NK-92 (cell line): ENCODE results near the gene PDSS2.
"Not testable (repeated sequence)": the region's sequence is repeated elsewhere in the genome, so short reads cannot be mapped to it uniquely, and the experiment has no call there.

Experiments used
- DNase-seq: peaks from one replicate; lab custom pipeline; 2025; ENCODE audit not compliant: unreplicated experiment; lab: John Stamatoyannopoulos, UW

PDSS2 gene

DNA sequence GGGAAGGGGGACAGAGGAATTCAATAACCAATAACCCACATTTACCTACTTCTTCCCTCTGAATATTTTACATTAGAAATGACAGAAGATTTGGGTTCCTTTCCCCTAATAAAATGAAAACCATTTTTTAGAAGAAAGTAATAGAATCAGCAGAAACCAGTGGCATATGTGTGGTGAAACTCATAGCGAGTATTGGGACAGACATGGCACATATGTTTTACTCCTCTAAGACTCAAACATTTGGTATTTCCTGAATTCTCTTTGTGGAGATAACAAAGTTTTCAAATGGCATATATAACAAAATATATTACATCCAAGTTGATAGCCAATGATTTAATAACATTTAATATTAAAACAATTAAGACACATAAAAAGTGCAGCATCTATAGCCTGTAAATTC, 331.2 kb downstream of the PDSS2 start:
- no peak for DNase-seq

DNA sequence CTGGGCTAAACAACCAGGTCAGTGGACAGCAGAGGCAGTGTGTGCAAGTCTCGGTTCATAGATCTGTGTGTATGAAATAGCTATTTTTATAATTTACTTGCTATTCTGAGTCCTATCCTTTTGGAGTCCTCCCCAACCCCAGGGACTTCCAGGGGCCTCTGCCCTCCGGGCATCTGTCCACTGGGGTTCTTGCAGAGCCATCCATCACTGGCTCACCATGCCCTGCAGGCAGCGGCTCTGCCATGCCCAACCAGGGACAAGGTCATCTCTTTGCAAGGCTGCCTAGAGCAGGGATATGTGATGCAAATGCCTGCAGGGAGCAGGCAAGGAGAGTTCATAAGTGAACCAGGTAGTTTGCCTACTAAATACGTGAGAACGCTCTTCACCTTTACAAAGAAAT, 333.6 kb downstream of the PDSS2 start:
- DNase-seq: no peak

DNA sequence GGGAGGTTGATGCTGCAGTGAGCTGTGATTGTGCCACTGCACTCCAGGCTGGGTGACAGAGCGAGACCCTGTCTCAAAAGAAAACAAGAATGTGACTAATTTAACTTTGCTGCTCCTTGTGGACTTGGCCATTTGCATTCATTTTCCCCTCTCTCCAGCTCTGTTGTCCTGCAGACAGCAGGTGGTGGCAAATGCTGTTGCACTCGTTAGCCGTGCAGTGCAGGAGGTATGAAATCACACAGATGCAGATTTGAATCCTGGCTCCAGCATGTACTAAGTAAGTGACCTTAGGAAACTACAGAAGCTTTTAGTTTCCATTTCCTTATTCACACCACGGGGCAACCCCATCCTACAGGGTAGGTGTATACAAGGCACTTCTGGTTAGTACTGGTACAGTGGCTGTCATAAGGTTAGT, 334.4 kb downstream of the PDSS2 start:
- no peak for DNase-seq

DNA sequence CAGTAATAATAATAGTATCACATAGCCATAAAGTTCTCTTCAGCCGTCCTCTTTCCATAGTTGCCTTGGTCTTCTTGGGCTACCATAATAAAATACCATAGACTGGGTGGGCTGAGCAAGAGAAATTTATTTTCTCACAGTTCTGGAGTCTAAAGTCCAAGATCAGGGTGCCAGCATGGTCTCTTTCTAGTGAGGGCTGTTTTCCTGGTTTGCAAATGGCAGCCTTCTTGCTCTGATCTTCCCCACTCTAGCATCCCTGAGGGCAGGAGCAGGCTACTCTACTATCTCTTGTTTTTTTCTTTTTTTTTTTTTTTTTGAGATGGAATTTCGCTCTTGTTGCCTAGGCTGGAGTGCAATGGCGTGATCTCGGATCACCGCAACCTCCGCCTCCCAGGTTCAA, 335.9 kb downstream of the PDSS2 start:
- DNase-seq: no peak

DNA sequence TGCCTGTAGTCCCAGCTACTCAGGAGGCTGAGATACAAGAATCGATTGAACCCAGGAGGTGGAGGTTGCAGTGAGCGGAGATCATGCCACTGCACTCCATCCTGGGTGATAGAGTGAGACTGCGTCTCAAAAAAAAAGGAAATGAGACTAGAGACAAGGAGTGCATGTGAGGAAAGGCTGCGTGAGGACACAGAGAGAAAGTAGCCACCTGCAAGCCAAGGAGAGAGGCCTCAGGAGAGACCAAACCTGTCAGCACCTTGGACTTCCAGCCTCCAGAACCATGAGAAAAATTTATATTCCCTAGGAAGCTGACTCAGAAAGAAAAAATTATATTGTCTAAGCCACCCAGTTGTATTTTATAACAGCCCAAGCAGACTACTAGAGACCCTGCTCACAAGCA, 336.6 kb downstream of the PDSS2 start:
- DNase-seq: no peak

DNA sequence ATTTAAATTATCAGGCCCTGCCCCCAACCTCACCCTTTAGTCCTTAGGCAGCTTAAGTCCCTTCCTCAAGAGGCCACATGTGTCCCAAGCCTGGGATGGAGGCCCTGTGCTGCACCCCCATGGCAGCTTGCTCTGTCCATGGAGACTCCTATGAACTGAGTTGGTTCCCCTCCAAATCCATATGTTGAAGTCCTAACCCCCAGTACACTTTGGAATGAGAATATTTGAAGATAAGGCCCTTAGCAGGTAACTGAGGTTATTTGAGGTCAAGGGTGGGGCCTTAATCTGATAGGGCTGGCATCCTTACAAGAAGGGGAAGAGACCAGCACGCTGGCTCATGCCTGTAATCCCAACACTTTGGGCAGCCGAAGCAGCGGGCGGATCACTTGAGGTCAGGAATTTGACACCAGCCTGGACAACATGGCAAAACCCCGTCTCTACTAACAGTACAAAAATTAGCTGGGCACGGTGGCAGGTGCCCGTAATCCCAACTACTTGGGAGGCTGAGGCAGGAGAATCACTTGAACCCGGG, 337.3 kb downstream of the PDSS2 start:
- DNase-seq: no peak

DNA sequence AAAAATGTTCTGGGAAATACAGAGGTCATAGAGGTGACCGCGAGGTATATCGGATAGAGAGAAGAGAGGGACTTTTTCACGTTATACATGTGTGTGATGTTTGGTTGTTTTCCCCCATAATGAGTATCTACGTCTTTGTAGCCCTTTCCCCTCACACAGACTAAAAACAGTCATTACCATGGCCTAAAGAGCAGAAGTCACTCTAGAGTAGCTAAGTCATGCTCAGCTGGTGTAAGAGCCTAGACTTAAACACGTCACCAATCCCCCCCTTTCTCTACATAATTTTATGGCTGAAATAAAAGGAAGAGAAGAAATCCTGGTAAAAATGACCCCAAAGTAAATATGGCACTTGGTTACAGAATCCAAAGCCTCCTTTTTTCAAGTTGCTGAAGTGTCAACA, 338.1 kb downstream of the PDSS2 start:
- no peak for DNase-seq

DNA sequence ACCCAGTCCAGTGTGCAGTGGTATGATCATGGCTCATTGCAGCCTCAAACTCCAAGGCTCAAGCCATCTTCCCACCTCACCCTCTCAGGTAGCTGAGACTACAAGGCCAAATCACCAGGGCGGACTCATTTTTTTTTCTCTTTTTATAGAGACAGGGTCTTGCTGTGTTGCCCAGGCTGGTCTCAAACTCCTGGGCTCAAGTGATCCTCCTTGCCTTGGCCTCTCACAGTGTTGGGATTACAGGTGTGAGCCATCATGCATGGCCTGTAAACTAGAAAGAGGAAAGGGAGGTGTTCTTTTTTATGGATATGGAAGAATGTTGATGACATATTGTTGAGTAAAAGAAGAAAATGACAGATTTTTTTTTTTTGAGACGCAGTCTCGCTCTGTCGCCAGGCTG, 339.0 kb downstream of the PDSS2 start:
- DNase-seq: no peak

DNA sequence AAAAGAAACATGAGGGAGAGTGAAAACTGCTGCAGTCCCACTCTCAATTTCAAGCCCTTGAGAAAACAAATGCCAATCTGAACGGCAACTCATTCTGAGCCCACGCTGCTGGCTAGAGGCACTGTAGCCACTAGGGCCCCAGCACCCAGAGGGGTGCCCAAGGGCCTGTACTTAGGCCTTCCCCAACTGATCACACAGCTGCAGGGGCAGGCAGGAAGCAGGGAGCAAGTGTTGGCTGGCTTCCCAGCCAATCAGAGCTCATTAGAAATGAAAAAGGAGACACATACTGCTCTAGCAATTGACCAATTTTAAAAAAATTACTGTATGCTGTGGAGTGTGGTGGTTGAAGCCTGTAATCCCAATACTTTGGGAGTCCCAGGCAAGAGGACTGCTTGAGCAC, 340.4 kb downstream of the PDSS2 start:
- no peak for DNase-seq

DNA sequence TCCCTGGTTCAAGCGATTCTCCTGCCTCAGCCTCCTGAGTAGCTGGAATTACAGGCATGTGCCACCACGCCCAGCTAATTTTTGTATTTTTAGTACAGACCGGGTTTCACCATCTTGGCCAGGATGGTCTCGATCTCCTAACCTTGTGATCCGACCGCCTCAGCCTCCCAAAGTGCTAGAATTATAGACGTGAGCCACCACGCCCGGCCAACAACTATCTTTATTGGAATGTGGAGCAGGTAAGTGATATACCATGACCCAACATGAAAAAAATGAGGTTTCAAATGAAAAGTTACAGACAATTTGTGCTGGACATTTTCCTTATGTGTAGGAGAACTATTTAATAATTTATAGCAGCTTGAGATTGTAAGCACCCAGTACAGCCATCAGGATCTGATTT, 340.8 kb downstream of the PDSS2 start:
- DNase-seq: not testable (repeated sequence)

DNA sequence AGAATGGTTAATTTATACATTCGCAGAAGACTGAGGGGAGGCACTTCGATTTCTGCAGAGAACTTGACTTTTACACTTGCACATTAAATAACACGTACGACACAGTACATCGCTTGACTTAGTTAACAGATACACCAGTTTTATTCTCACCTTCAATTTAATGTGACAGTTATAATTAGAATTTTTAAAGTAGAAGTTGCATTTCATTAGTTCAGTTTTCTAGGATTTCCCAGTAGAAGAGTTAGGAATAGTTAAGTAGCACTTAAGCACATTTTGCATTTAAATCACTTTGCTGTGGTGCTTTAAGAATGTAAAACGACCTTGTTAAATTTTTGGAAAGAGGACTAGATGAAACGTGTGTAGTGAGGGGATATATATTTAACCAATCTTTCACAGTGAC, 342.4 kb downstream of the PDSS2 start:
- no peak for DNase-seq

DNA sequence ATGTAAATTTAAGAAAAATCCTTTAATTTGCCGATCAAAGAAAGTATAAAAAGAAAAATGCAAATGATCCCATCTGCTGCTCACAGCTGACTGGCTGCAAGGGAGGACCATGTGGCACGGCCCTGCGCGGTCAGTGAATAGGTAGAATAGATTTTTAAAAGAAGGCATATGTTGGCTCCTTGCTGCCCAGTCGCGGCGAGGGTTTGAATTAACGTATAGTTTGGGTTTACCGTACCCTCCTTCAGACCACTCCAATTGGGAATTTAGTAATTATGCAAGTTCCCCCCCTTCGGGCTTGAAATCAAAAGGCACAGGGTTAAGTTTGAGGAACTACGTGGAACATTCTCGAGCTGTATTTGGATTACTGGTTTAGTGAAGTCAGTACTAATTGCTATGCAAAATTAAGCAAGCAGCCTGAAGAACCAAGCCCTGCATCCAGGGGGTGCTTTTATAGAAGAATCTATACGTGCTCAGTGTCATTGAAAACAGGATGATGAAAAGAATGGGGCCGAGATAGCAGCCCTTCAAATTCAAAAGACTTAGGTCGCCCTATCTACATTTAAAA, 343.0 kb downstream of the PDSS2 start:
- DNase-seq: no peak

DNA sequence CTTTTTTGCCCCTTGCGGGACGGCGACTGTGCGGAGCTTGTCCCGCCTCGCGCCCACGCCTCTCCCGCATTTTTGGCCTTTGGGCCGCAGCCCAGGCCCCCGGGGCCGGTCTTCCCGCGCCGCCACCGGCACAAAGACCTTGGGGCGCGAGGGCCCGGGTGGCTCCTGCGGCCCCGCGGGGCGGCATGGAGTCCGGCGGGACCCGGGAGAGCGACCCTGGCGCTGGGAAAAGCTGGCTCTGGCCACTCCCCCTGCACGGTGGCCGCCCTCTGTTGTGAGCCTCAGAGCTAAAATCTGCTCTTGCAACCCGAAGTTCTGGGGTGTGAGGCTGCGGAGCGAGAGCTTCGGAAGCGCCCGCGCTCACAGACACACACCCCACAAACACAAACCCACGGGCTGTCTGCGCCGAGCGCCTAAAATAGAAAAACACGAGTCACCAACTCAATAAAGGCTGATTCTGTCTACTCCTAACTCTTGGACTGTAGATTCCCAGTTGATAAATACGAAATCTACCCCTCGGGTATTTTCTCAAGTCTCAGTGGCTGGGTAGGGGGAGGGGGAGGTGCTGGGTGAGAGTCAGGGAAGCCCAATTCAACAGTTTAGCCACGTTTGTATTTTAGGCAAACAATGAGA, 343.6 kb downstream of the PDSS2 start:
- no peak for DNase-seq

DNA sequence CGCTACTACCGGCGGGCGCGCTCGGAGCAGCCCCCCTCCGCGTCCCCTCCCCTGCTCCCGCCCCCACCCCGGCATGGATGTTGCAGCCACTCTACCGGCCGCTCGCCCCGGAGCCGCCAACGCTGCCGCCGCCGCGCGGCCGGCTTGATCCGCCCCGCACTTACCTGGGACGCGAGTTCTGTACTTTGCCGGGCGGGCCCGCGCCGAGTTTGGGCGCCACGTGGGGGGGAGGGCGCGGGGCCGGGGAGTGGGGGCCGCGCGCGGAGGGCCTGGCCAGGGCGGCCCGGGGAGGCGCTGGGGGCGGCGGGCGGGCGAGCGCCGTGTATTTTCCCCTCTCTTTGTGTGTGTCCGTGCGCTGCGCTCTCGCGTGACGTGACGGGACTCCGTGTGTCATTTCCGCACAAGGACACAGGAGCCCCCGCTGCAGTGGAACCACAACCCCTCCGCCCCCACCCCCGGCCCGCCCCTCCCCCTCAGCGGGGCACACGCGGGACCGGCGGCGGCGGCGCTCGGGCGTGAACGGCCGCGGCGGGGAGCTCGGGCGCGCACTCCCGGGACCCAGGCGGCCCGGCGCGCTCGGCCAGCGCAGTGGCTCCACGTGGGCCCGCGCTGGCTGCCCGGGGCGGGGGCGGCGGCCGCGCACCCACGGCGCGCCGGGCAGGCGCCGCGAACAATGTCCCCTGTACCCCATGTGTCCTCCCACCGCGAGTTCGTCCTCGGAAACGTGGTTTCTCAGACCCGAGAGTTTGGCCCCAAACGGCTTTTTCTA, 344.3 kb downstream of the PDSS2 start, which contains the start of gene BEND3:
TSS of gene BEND3 (minus strand) at position 590 of the 769 bp plus-strand sequence. CDS start 16,230 bp downstream, outside the sequence.
- no peak for DNase-seq

DNA sequence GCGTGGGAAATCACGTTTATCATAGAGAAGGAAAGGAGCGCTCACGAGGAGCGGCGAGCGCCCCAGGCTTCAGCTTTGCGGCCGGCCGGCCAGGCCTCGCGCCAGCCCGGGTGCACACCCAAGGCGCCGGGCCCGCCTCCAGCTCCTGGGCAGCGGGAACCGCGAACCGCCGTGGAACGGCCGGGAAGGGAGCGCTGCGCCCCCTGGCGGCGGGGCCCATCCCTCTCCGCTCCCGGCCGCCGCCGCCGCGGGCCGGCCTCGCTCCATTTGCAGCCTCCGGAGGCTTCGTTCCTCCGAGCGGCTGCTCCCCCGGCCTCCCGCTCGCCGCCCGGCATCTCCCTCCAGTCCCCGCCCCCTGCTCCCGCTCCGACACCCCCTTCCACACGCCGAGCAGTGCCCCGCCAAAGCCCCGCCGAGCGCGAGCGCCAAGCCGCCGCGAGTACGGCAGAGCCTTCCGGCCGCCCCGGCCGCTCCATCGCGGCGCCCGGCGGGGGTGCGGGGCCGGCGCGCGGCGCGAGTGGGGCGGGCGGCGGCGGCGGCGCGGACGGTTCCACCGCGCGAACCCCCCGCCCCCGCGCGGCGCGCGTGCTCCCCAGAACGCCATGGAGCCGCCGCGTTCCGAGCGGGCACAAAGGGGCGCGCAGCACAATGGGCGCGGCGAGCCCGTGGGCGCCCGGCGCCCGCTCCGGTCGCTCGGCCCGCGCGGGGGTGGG, 345.0 kb downstream of the PDSS2 start:
- no peak for DNase-seq

DNA sequence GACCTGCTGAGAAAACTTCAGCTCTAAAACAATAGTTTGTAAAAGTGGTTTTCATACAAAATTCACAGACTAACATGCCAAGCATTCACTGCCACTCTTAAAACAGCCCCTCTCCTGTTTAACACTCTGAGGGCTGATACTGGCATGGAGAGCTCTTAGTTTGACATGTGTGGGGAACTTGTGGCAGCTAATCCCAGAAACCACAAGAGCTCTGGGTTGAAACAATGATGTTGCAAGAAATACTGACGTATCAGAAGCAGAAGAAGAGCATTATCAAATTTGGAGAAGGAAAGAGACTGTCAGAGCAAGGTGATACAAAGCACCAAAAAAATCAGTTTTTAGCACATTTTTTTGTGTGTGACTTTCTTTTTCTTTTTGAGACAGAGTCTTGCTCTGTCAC, 349.2 kb downstream of the PDSS2 start:
- no peak for DNase-seq

DNA sequence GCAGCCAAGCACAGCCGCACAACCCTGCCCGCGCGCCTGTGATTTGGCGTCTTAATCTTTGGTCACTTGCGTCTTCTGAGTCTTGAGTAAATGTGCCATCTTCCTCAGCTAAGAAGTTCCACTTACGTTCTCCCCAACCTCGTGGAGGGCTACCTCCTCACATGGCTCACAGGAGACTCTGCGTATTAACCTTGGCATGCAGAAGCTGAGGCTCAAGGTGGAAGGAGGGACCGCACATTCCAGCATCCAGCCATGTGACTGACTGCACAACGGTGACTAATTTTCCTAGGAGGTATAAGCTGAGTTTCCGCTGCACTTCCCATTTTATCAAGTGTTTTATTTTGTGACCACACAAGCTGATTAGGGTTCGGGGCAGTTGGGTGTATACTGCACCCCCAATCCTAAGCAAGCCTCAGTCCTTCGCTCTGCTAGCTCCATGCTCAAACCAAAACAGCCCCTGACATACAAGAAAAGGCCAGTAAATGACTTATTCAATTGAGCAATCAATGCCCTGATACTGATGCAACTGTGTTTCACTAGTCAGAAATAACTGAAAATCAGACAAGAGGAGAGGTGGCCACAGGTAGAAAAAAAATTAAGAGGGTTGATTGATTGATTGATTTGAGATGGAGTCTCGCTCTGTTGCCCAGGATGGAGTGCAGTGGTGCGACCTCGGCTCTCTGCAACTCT, 351.0 kb downstream of the PDSS2 start:
- DNase-seq: no peak

DNA sequence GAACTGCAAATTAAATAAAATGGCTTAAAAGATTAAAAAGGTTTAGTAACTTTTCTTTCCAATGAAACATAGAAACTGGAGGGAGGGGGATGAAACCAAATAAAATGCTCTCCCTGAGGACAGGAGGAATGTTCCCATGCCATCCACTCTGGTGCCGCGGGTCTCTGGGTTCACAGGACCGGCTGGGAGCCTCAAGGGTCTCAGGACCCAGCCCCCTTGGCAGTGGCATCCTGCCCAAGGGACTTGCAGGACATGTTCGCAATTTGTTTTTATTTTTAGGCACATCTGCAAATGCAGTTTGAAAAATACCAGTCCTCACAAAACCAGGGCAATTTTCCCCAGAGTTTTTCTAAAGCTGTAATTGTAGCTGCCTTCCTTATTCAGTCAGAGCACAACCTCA, 351.6 kb downstream of the PDSS2 start:
- no peak for DNase-seq

DNA sequence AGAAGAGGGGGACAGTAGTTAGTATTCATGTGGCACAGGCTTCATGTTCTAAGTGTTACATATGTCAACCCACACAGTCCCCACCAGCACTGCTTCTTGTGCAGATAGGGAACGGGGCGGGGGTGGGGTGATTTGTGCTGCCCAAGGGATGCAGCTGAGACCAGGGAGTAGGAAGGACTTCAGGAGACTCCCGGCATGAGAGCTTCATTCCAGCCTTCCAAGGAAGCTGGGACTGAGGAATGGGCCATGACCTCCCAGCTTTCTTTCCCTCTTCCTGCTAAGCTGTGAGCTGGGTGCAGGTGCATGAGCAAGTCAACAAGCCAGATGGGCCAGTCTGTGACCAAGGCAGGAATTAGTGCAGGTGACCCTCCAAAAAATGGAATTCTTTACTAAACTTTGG, 353.2 kb downstream of the PDSS2 start:
- DNase-seq: no peak

DNA sequence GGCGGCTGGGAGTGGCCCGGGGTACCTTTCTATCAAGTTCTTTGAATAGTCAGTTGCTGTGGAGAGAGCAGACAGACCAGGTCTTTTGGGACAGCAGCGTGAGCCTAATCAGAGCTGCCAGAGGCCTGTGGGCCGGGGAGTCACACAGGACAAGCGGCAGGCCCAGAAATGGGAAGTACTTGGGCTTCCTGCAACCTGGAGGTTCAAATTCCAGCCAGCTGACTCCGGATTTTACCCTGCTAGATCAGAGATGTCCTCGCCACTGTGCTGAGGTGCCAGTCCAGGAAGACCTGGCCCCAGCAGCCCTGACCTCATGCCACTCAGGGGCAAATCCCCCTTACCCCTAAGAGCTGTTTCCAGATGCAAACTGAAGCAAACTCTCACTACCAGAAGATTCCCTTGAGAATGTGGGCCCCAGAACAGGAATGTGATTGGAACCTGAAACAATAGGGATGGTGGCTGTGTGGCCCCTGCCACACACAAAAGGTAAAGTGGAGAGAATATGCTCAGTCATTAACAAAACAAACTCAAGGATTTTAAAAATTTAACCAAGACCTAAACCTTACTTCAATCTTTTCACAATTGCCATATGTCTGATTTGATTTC, 353.8 kb downstream of the PDSS2 start:
- DNase-seq: no peak

DNA sequence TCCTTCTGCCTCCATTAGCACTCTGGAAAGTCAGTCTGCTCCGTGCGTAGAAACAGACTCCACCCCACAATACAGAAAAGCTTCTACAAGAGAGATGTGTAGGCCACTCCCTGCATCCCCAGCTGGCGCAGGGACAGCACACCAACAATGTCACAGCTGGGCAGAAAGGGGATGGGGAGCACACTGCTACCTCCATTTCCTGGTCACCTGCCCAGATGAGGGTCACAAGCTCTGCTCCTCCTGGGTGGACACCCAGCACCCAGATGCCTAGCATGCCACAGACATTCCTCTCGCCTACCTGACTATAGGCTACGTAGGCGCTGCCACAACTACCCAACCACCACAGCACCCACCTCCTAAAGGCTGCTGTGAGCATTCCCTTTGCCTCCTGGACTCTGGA, 356.3 kb downstream of the PDSS2 start:
- no peak for DNase-seq
